Measurements from ENCODE around the gene PSORS1C2. TPM values are rescaled to one million over a fixed set of nuclear protein-coding genes. Genes with fewer than 3 reads are reported as not detected.
"Not testable (repeated sequence)": the region's sequence is repeated elsewhere in the genome, so short reads cannot be mapped to it uniquely, and the experiment has no call there.

The PSORS1C2 gene
- total RNA-seq: not detected

DNA sequence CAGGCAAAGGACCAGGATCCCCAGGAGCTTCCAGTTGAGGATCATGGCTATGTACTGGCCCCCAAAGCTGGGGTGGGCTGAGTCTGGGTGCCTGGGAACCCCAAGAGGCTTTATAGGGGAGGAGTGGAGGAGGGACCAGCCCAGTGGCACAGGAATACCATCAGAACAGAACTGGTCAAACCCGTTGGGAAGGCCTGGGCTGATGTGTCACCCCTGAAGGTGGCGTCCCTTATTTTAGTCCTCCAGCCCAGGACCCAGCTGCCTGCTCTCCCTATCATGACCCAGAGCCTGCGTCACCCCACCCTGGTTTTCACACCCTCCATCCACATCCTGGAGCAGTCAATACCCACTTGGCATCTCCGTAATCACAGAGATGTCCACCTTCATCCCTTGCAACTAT lies at the start of gene PSORS1C2:
Gene PSORS1C2 (minus strand): TSS at position 85 of the 400 bp plus-strand sequence. CDS start 40 bp downstream, at position 45.
- DNase-seq (ENCODE audit: low spot score in 2 of 2) (no peak), FAIRE-seq (no peak)

DNA sequence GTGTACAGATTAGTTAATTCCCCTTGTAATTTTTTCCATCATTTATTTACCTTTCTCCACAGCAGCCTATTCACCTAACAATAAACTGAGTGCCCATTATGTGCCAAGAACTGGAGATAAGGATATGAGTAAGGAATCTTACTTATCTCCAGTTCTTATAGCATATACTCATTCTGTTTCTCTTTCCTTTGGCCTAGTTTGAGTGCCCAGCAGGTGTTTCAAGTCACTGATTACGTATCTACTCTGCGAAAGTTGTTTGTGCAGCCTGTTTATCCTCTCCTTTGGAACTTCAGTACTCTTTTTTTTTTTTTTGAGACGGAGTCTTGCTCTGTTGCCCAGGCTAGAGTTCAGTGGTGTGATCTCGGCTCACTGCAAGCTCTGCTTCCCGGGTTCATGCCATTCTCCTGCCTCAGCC lies 48.9 kb upstream of the PSORS1C2 start:
- FAIRE-seq: no peak

GRCh38 chr6:31186052-31186734 lies 47.3 kb upstream of the PSORS1C2 start:
- DNase-seq (ENCODE audit: low spot score in 2 of 2) (no peak), FAIRE-seq (no peak)

More for the DNA sequence above, 48.9 kb upstream of the PSORS1C2 start:
- DNase-seq (ENCODE audit: low spot score in 2 of 2): no peak

DNA sequence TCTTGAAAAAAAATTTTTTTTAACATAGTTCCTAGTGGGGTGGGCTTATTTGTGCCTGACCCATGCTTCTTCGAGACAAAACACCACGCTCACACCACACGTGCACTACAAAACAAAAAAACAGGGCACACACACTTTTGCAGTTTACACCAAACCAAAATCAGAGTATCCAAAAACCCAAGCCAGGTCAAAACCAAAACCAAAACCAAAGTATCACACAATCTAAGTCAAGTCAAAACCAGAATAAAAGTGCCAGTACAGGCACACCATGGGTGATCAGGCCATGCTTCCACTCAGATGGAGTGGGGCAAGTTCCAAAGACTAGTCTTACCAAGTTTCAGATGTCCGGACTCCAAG lies 46.8 kb upstream of the PSORS1C2 start:
- DNase-seq (ENCODE audit: low spot score in 2 of 2); FAIRE-seq: not testable (repeated sequence)

DNA sequence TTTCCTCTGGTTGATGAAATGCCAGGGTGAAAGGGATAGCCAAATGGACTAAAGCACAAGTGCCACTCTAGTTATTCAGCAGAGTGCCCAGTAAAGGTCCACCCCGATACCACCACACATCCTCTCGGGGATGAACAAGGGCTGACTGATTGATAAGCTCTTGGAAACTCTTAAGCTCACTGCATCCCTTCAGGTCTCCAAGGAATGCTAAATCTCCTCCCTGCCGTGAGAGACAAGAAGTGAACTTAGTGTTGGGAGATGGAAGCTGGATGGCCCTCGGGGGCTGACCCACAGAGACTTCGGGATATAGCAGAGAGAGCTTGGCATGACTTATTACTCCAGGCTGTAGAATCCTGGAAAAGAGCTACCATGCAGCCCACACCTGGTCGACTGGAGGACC lies 45.0 kb upstream of the PSORS1C2 start:
- not testable (repeated sequence) for FAIRE-seq; DNase-seq (ENCODE audit: low spot score in 2 of 2)

DNA sequence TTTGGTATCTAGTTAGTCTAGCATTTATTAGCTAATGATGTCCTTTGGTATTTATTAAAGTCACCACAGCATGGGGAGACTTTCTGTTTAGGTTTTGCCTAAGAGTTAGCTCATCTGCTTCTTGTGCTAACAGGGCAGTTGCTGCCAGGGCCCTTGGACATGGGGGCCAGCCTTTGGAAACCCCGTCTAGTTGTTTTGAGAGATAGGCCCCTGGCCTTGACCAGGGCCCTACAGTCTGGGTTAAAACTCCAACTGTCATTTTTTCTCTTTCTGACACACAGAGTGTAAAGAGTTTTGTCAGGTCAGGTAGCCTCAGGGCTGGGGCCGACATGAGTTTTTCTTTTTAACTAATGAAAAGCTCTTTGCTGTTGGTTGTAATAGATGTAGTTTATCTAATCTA lies 44.4 kb upstream of the PSORS1C2 start:
- DNase-seq (ENCODE audit: low spot score in 2 of 2); FAIRE-seq: not testable (repeated sequence)

DNA sequence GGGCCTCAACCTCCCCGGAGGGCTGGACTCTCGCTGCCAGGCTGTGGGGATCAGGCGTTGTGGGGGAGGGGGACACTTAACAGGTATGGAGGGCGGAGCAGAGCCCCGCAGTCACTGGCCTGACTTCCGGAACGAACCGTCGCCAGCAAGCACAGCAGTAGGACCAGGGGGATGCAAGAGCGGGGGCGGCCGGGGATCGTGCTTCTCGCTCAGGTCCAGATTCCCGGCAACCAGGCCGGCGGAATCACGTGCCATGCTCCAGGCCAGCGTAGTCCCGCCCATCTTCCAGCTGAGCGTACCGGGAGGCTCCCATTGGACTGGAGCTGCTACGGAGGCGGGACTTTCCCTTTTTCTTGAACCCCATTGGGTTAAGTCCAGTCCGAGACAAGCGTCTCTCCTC lies 41.6 kb upstream of the PSORS1C2 start:
- FAIRE-seq: no peak
- DNase-seq (ENCODE audit: low spot score in 2 of 2): peak in 1 of 2 donors; percentile 61

- FAIRE-seq: no peak
These were observed 41.0 kb upstream of the PSORS1C2 start for GRCh38 chr6:31179896-31180295.

DNA sequence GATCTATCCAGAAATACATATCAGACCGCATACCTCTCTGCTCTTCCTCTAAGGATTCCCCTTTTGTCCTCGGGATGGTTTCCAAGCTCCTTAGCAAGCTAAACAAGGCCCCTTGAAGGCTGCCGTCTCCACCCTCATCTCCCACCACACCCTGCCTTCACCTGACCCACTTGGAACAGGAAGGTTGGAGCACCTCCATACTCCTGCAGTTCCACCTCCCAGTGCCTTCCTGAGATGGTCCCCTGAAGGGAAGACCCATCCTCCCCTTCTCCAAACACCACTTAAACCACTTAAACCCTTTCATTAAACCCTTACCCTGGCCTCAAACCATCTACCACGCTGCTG lies 40.1 kb upstream of the PSORS1C2 start:
- no peak for DNase-seq (ENCODE audit: low spot score in 2 of 2)
- FAIRE-seq: no peak

More at GRCh38 chr6:31179896-31180295, 41.0 kb upstream of the PSORS1C2 start:
- no peak for DNase-seq (ENCODE audit: low spot score in 2 of 2)

- FAIRE-seq: no peak
- DNase-seq (ENCODE audit: low spot score in 2 of 2): no peak
These were observed 39.5 kb upstream of the PSORS1C2 start for GRCh38 chr6:31178143-31179041.

GRCh38 chr6:31175971-31176370 lies 37.1 kb upstream of the PSORS1C2 start:
- FAIRE-seq (no peak), DNase-seq (ENCODE audit: low spot score in 2 of 2) (no peak)

- no peak for DNase-seq (ENCODE audit: low spot score in 2 of 2)
These were observed 35.5 kb upstream of the PSORS1C2 start for GRCh38 chr6:31174378-31174777.

DNA sequence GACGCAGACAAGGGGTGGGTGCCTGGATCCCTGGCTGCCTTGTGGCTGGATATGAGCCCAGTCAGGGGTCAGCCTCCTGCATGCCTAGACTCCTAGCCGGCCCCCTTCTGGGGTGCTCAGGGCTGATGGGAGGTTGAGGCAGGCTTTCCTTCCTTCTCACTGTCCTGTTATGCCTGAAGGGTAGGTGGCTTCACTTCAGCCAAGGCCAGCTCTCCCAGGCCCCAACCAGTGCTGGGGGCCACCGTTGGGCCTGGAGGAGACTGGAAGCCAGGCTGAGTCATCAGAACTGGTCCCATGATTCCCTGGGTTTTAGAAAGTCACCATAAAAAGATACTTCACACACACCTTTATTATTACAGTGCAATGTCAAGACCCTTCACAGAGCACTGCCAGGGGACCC lies 34.5 kb upstream of the PSORS1C2 start:
- FAIRE-seq (no peak), DNase-seq (ENCODE audit: low spot score in 2 of 2) (no peak)

More at GRCh38 chr6:31174378-31174777, 35.5 kb upstream of the PSORS1C2 start:
- FAIRE-seq: no peak

DNA sequence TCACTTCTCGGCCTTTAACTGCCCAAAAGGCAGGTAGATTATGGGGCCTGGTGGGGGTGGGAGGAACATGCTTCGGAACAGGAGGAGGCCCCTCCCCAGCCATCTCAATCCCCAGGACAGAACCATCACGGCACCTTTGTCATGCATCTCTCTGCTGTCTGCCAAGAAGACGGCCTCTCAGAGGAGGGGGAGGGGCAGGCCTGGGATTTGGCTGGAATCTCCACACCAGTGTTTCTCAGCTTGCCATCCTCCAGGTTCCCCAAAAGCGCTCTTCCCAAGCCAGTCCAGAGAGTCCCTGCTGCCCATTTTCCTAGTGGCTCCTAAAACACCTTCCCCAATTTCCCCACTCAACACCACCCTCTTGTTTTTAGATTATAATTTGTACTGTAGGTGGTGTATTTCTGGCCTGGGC lies 34.1 kb upstream of the PSORS1C2 start:
- no peak for DNase-seq (ENCODE audit: low spot score in 2 of 2)

DNA sequence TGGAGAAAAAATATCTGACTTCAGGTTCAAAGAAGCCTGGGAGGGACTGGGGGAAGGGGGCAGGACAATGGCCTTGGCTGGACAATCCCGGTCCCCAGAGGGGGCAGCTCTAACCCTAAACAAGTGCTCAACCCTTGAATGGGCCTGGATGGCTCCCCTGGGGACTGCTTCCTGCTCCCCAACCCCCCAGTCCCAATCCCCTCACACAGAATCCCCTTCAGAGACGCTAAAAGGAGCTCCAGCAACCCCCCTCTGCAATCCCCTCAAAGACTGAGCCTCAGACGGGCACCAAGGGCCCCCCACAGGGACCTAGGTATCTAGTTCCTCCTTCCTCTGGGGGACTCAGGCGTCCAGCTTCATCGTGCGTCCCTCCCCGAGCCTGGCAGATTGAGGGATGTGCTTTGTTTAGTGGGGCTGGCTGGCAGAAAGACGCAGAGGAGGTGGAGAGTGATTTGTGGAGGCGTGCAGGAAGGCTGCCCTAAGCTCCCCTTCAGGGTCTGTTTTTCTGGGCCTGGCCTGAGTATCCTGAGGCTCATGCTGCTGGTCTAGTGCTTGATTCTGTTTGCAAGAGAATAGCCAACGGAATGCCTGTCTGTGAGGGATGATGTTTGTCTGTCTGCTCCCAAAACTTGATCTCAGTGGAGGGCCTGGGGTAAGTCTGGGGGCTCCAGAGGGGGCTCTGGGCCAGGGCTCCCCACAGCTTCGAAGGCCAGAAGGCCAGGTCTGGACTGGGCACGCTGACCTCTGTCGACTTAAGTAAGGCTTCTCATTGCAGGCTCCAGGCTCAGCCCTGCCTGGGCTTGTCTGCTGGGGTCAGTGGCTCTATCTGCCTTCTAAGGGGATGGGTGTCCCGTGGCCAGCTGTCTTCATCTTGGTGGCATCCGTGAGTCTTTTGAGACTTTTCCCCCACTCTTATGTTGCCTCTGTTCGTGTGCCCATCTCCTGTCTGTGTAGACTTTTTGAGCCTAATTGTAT lies 33.4 kb upstream of the PSORS1C2 start:
- no peak for DNase-seq (ENCODE audit: low spot score in 2 of 2)
- FAIRE-seq: no peak

More for the DNA sequence above, 34.1 kb upstream of the PSORS1C2 start:
- FAIRE-seq: no peak

- DNase-seq (ENCODE audit: low spot score in 2 of 2) (no peak), FAIRE-seq (no peak)
These were observed 32.3 kb upstream of the PSORS1C2 start for GRCh38 chr6:31170987-31171671.

- no peak for FAIRE-seq
These were observed 31.7 kb upstream of the PSORS1C2 start, which contains the start of gene POU5F1 for GRCh38 chr6:31170600-31170881. TSS of gene POU5F1 (minus strand) at chr6:31170682. CDS start at chr6:31170620, 62 bp downstream.

GRCh38 chr6:31169858-31170599 lies 31.2 kb upstream of the PSORS1C2 start:
- not testable (repeated sequence) for FAIRE-seq; DNase-seq (ENCODE audit: low spot score in 2 of 2)

More at GRCh38 chr6:31170600-31170881, 31.7 kb upstream of the PSORS1C2 start, which contains the start of gene POU5F1:
- DNase-seq (ENCODE audit: low spot score in 2 of 2): no peak
